HepG2 (cell line): ENCODE results near the gene TAPBP. TPM values are rescaled to one million over a fixed set of nuclear protein-coding genes. Genes with fewer than 3 reads are reported as not detected.

Source experiments
- CCAR2 ChIP-seq: fragments of 200-400 bp; formaldehyde crosslinking; optimal IDR thresholded peaks from 2 replicates; pipeline ENCODE3; 2018; ENCODE audit warnings: low read depth, mild to moderate bottlenecking, low read length, moderate library complexity
- CCDC6 ChIP-seq: sonication (generic); formaldehyde crosslinking; IDR thresholded peaks from 2 replicates; pipeline ENCODE4 v1.8.1; 2022; ENCODE audit warnings: mild to moderate bottlenecking, missing genetic modification reagents, moderate library complexity
- CEBPB ChIP-seq: IDR thresholded peaks from 2 replicates; pipeline ENCODE4 v1.6.1; 2011; ENCODE audit warnings: low read depth, low read length, improper control_type of control experiment, borderline replicate concordance
- CEBPZ ChIP-seq: IDR thresholded peaks from 2 replicates; pipeline ENCODE4 v1.6.1; 2012; ENCODE audit warnings: low read length, improper control_type of control experiment
- DMAP1 ChIP-seq: IDR thresholded peaks from 2 replicates; pipeline ENCODE4 v1.6.1; 2016
- GTF2F1 ChIP-seq: fragments of 150-350 bp; IDR thresholded peaks from 2 replicates; pipeline ENCODE4 v1.6.1; 2014; ENCODE audit warnings: low read length
- MNT ChIP-seq: fragments of 450-650 bp; IDR thresholded peaks from 2 replicates; pipeline ENCODE4 v1.6.1; 2016
- RARG ChIP-seq: sonication (generic); formaldehyde crosslinking; IDR thresholded peaks from 2 replicates; pipeline ENCODE4 v1.4.0; 2020; ENCODE audit warnings: low read depth, mild to moderate bottlenecking, missing genetic modification reagents
- TRAFD1 ChIP-seq: sonication (generic); formaldehyde crosslinking; IDR thresholded peaks from 2 replicates; pipeline ENCODE4 v1.5.1; 2020; ENCODE audit warnings: missing genetic modification reagents, mild to moderate bottlenecking, borderline replicate concordance
- YEATS4 ChIP-seq: sonication (generic); formaldehyde crosslinking; IDR thresholded peaks from 2 replicates; pipeline ENCODE4 v1.4.0; 2020; ENCODE audit warnings: missing genetic modification reagents, borderline replicate concordance
- ZNF292 ChIP-seq: sonication (generic); formaldehyde crosslinking; IDR thresholded peaks from 2 replicates; pipeline ENCODE4 v1.8.1; 2022; ENCODE audit warnings: mild to moderate bottlenecking, low read depth, missing genetic modification reagents, borderline replicate concordance
- ZNF335 ChIP-seq: sonication (generic); formaldehyde crosslinking; IDR thresholded peaks from 2 replicates; pipeline ENCODE4 v1.4.0; 2020; ENCODE audit warnings: missing genetic modification reagents
- ZNF550 ChIP-seq: sonication (generic); formaldehyde crosslinking; IDR thresholded peaks from 2 replicates; pipeline ENCODE4 v1.4.0; 2020; ENCODE audit warnings: mild to moderate bottlenecking, missing genetic modification reagents, borderline replicate concordance
- ZNF574 ChIP-seq: sonication (generic); formaldehyde crosslinking; IDR thresholded peaks from 2 replicates; pipeline ENCODE4 v1.4.0; 2020; ENCODE audit warnings: missing genetic modification reagents
- ZNF598 ChIP-seq: sonication (generic); formaldehyde crosslinking; IDR thresholded peaks from 2 replicates; pipeline ENCODE4 v1.5.1; 2020; ENCODE audit warnings: mild to moderate bottlenecking, missing genetic modification reagents, borderline replicate concordance
- ZNF609 ChIP-seq: sonication (generic); formaldehyde crosslinking; IDR thresholded peaks from 2 replicates; pipeline ENCODE4 v1.4.0; 2020; ENCODE audit warnings: mild to moderate bottlenecking, missing genetic modification reagents, borderline replicate concordance
- polyA plus RNA-seq, 8 experiments: library from polyadenylated mRNA; depleted of rRNA in 3 of 8; stranded (reverse) in 7 of 8; unstranded in 1 of 8; fragments of >200 nt; fragmentation: Illumina TruSeq in 4 of 8; extraction: Trizol in 4 of 8; gene quantifications; 2 replicates each; pipeline versions ENCODE4 v1.2.1 to v1.2.3, GENCODE V29; 2011 to 2016; ENCODE audit warnings: low read depth in 4 of 8, missing spikeins in 1 of 8, mixed read lengths in 1 of 8; ENCODE audit not compliant: insufficient read depth in 1 of 8
- total RNA-seq, 5 experiments: library from RNA; depleted of rRNA; stranded (reverse); fragments of >200 nt; fragmentation: Illumina TruSeq; extraction: Trizol; gene quantifications; 2 replicates each; pipeline ENCODE4 v1.2.3, GENCODE V29; 2016; ENCODE audit warnings: low read depth in 1 of 5

TAPBP gene
- total and polyA plus RNA-seq, 2 of the 13 experiments (the other 11 are each of a cell fraction or from before 2014, with no cell fraction given) = 27.4 to 32.3 TPM

- TF ChIP-seq ZNF574 (CRISPR knock-in tag) (no peak), GTF2F1 (no peak), ZNF609 (CRISPR knock-in tag) (no peak), DMAP1 (CRISPR knock-in tag) (no peak), MNT (peak; percentile 35; the same call in 1 of the 2 replicates), CEBPB (no peak), ZNF335 (peak; percentile 8; the same call in 1 of the 2 replicates), ZNF598 (no peak), CCAR2 (no peak), ZNF292 (CRISPR knock-in tag) (no peak), CCDC6 (CRISPR knock-in tag) (no peak), YEATS4 (no peak), ZNF550 (CRISPR knock-in tag) (no peak), RARG (CRISPR knock-in tag) (no peak), TRAFD1 (CRISPR knock-in tag) (no peak), CEBPZ (no peak)
Measured at GRCh38 chr6:33314515-33314942, 651 bp upstream of the TAPBP start (continued).
